GM21619 (cell line): ENCODE measurements around the gene SLC9A5.

Experiments
- ATAC-seq: cut with Tn5 transposase; IDR thresholded peaks from one replicate; pipeline ENCODE4 v1.9.1; 2021; ENCODE audit not compliant: unreplicated experiment

The SLC9A5 gene

GRCh38 chr16:67255553-67256221 is 6.9 kb downstream of the SLC9A5 start:
- ATAC-seq, result no peak

GRCh38 chr16:67256701-67257230 is 8.0 kb downstream of the SLC9A5 start:
- ATAC-seq, result no peak

GRCh38 chr16:67257486-67258160 is 8.8 kb downstream of the SLC9A5 start:
- ATAC-seq, result no peak

- ATAC-seq, result no peak
Observed at GRCh38 chr16:67258161-67258835, 9.5 kb downstream of the SLC9A5 start.

GRCh38 chr16:67259705-67260104 is 10.9 kb downstream of the SLC9A5 start:
- ATAC-seq, result no peak

- ATAC-seq, result peak; percentile 51
Observed at GRCh38 chr16:67260426-67261063, 11.8 kb downstream of the SLC9A5 start.

- no peak for ATAC-seq
Observed at GRCh38 chr16:67263201-67263600, 14.4 kb downstream of the SLC9A5 start.

GRCh38 chr16:67264277-67264676 is 15.5 kb downstream of the SLC9A5 start:
- ATAC-seq, result no peak

GRCh38 chr16:67264866-67265265 is 16.1 kb downstream of the SLC9A5 start:
- ATAC-seq, result no peak

- ATAC-seq, result no peak
Observed at GRCh38 chr16:67265834-67266233, 17.1 kb downstream of the SLC9A5 start.

GRCh38 chr16:67268136-67268579 is 19.4 kb downstream of the SLC9A5 start:
- no peak for ATAC-seq

GRCh38 chr16:67269766-67270165 is 21.0 kb downstream of the SLC9A5 start:
- ATAC-seq, result no peak

- ATAC-seq, result no peak
Observed at GRCh38 chr16:67270931-67271338, 22.2 kb downstream of the SLC9A5 start.

- no peak for ATAC-seq
Observed at GRCh38 chr16:67271446-67271845, 22.7 kb downstream of the SLC9A5 start.

GRCh38 chr16:67275321-67275720 is 26.5 kb downstream of the SLC9A5 start:
- no peak for ATAC-seq

- ATAC-seq, result no peak
Observed at GRCh38 chr16:67277294-67277998, 28.7 kb downstream of the SLC9A5 start.

GRCh38 chr16:67277999-67278772 is 29.4 kb downstream of the SLC9A5 start:
- no peak for ATAC-seq

GRCh38 chr16:67278773-67279295 is 30.1 kb downstream of the SLC9A5 start:
- peak; percentile 39 for ATAC-seq

GRCh38 chr16:67279296-67280089 is 30.7 kb downstream of the SLC9A5 start, which contains the start of gene PLEKHG4:
PLEKHG4 (plus strand) TSS chr16:67279532; CDS start chr16:67280045, 513 bp downstream.
- peak; percentile 86 for ATAC-seq
